Fibroblast of lung (primary cell): Measurements from ENCODE around the gene ADCY5. TPM values are rescaled to one million over a fixed set of nuclear protein-coding genes. Genes with fewer than 3 reads are reported as not detected.

Experiments
- DNase-seq, 2 donors: peaks; one replicate each; pipeline versions ENCODE4 v3.0.0 to v3.0.0-alpha.2; 2010; ENCODE audit warnings: low read depth in 2 of 2
- H2AFZ ChIP-seq: 2 replicates; pipeline ENCODE4 v1.5.1; 2012; ENCODE audit warnings: low read length, control low read depth, inconsistent platforms
- H3K27ac ChIP-seq: 2 replicates; pipeline ENCODE4 v1.5.1; 2011; ENCODE audit warnings: low read length, control low read depth; ENCODE audit not compliant: insufficient read depth
- H3K27me3 ChIP-seq: 2 replicates; pipeline ENCODE4 v1.5.1; 2011; ENCODE audit warnings: mild to moderate bottlenecking, low read length; ENCODE audit not compliant: control insufficient read depth, insufficient read depth
- H3K36me3 ChIP-seq: 2 replicates; pipeline ENCODE4 v1.5.1; 2011; ENCODE audit warnings: low read length; ENCODE audit not compliant: control insufficient read depth, insufficient read depth
- H3K4me1 ChIP-seq: 2 replicates; pipeline ENCODE4 v1.5.1; 2011; ENCODE audit warnings: low read length; ENCODE audit not compliant: control insufficient read depth, insufficient read depth; ENCODE audit errors: extremely low read depth
- H3K4me2 ChIP-seq: 2 replicates; pipeline ENCODE4 v1.5.1; 2011; ENCODE audit warnings: low read length, control low read depth; ENCODE audit not compliant: insufficient read depth; ENCODE audit errors: extremely low read depth
- H3K4me3 ChIP-seq, 4 experiments: fragments of 200-600 bp in 1 of 4; sonication (generic) in 1 of 4; replicated peaks in 1 of 4; 2 replicates each; pipeline ENCODE4 v1.5.1; 2011 to 2016; ENCODE audit warnings: low read length in 4 of 4, low read depth in 3 of 4, mild to moderate bottlenecking in 3 of 4, control low read depth in 2 of 4, inconsistent platforms in 1 of 4, mixed read lengths in 1 of 4; ENCODE audit not compliant: insufficient read depth in 1 of 4; ENCODE audit errors: control extremely low read depth in 1 of 4
- H3K79me2 ChIP-seq: 2 replicates; pipeline ENCODE4 v1.5.1; 2012; ENCODE audit warnings: mild to moderate bottlenecking, low read length, inconsistent platforms; ENCODE audit not compliant: control insufficient read depth, insufficient read depth
- H3K9ac ChIP-seq: 2 replicates; pipeline ENCODE4 v1.5.1; 2011; ENCODE audit warnings: mild to moderate bottlenecking, low read length, control low read depth; ENCODE audit not compliant: insufficient read depth
- H3K9me3 ChIP-seq: 2 replicates; pipeline ENCODE4 v1.5.1; 2012; ENCODE audit warnings: low read depth, low read length; ENCODE audit not compliant: control insufficient read depth, insufficient read depth
- H4K20me1 ChIP-seq: 2 replicates; pipeline ENCODE4 v1.5.1; 2011; ENCODE audit warnings: low read length; ENCODE audit not compliant: control insufficient read depth, insufficient read depth; ENCODE audit errors: extremely low read depth
- EZH2 ChIP-seq: IDR thresholded peaks from 2 replicates; pipeline ENCODE4 v1.5.1; 2012; ENCODE audit warnings: low read length, control low read depth, mild to moderate bottlenecking; ENCODE audit errors: missing control alignments
- polyA plus RNA-seq, 2 donors: library from polyadenylated mRNA; depleted of rRNA in 1 of 2; stranded (reverse) in 1 of 2; unstranded in 1 of 2; fragments of >200 nt; gene quantifications; 2 replicates each; pipeline ENCODE4 v1.2.1, GENCODE V29; 2011 to 2012; ENCODE audit warnings: missing spikeins in 1 of 2
- total RNA-seq: library from RNA; depleted of rRNA; stranded (reverse); fragments of >200 nt; gene quantifications from 2 replicates; pipeline ENCODE4 v1.2.1, GENCODE V29; 2014
- TF ChIP-seq, protein P1 (sequence below), 2 donors: IDR thresholded peaks in 1 of 2; conservative IDR thresholded peaks in 1 of 2; 1 replicate in 1 of 2; 2 replicates in 1 of 2; pipeline ENCODE4 v1.5.1; 2011 to 2012; ENCODE audit warnings: low read length in 2 of 2, control low read depth in 1 of 2, inconsistent platforms in 1 of 2, low read depth in 1 of 2, mild to moderate bottlenecking in 1 of 2

The ADCY5 gene
- total and polyA plus RNA-seq, 2 donors (not counting 1 experiment from before 2014, with no cell fraction given): 0.11 to 0.50 TPM

DNA sequence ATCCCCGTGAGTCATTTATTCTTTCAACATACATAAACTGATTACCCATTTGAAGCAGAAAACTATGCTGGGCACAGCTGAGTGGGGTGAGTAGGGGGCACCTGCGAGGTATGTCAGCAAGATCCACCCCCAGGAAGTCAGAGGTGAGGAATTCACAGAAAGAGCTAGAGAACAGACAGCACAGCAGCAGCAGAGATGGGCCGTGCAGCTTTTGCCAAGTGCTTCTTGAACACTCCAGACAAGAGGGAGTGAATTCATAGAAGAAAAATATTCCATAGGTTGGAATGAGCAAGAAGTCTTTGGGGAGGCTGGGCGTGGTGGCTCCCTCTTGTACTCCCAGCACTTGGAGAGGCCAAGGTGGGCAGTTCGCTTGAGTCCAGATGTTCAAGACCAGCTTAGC, 9.4 kb upstream of the ADCY5 start:
- no peak for DNase-seq
- H3K27me3 ChIP-seq: peaks cover 16% of the 10 kb centered on the region
- H3K4me2 ChIP-seq: no peak overlapping the region
- no peaks in the 10 kb centered on the region for H3K79me2 ChIP-seq
- no peaks in the 10 kb centered on the region for H3K36me3 ChIP-seq
- no peak overlapping the region for H3K27ac ChIP-seq
- no peak overlapping the region for H3K9ac ChIP-seq
- H3K4me3 ChIP-seq: no peak overlapping the region
- no peaks in the 10 kb centered on the region for H3K4me1 ChIP-seq
- TF ChIP-seq, protein P1, sequence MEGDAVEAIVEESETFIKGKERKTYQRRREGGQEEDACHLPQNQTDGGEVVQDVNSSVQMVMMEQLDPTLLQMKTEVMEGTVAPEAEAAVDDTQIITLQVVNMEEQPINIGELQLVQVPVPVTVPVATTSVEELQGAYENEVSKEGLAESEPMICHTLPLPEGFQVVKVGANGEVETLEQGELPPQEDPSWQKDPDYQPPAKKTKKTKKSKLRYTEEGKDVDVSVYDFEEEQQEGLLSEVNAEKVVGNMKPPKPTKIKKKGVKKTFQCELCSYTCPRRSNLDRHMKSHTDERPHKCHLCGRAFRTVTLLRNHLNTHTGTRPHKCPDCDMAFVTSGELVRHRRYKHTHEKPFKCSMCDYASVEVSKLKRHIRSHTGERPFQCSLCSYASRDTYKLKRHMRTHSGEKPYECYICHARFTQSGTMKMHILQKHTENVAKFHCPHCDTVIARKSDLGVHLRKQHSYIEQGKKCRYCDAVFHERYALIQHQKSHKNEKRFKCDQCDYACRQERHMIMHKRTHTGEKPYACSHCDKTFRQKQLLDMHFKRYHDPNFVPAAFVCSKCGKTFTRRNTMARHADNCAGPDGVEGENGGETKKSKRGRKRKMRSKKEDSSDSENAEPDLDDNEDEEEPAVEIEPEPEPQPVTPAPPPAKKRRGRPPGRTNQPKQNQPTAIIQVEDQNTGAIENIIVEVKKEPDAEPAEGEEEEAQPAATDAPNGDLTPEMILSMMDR (conservative IDR thresholded peaks at IDR 0.05 in 1 of 2, IDR thresholded peaks at IDR 0.05 in 1 of 2; ENCODE audit: low read depth in 1 of 2, low read length in 2 of 2): no peak
- no peak for TF ChIP-seq EZH2
- no peaks in the 10 kb centered on the region for H4K20me1 ChIP-seq
- H2AFZ ChIP-seq: no peak overlapping the region
- no peaks in the 10 kb centered on the region for H3K9me3 ChIP-seq

DNA sequence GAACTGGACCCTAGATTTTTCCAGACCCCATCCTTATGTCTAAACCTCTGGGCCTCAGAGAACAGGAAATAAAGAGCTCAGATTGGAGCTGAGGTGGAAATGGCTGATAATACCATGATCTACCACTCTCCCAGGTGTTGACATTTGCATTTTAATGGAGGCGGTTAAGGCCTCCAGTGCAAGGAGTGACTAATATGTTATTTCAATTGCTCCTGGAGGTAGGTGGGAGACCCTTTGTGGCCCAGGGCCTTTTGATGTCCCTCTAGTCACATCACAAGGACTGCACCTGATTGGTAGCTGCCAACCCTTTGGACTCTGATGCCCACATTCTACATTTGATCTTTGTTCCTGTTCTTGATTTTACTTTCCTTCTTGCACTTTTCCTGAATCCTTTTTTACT, 9.0 kb upstream of the ADCY5 start:
- Histone ChIP-seq H2AFZ (no peak overlapping the region), H3K27me3 (peaks cover 16% of the 10 kb centered on the region)

DNA sequence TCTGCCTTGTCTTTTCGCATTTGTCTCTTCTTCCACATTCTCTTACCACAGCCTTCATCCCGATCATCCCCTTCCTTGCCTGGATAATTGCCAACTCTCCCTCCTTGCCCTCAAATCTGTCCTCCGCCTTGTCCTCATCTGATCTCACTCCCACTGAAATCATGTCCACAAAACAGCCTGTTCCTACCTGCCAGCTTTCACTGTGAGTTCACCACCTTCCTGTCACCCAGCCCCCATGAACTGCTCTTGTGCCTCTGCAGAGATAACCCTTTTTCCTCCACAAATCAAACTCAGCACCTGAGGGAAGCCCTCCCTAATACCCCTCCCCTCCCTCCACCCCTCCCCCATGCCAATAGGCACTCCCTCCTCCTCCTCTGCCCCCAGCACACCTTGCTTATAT, 4.8 kb upstream of the ADCY5 start:
- Histone ChIP-seq H3K36me3 (no peaks in the 10 kb centered on the region), H3K79me2 (no peaks in the 10 kb centered on the region), H2AFZ (no peak overlapping the region), H3K27ac (no peak overlapping the region), H3K9me3 (no peaks in the 10 kb centered on the region), H3K4me2 (no peak overlapping the region), H3K27me3 (peaks cover 21% of the 10 kb centered on the region), H3K4me1 (no peaks in the 10 kb centered on the region), H4K20me1 (no peaks in the 10 kb centered on the region), H3K9ac (no peak overlapping the region), H3K4me3 (no peak overlapping the region)
- TF ChIP-seq, protein P1 (conservative IDR thresholded peaks at IDR 0.05 in 1 of 2, IDR thresholded peaks at IDR 0.05 in 1 of 2; ENCODE audit: low read depth in 1 of 2, low read length in 2 of 2): no peak
- TF ChIP-seq EZH2: no peak
- no peak for DNase-seq

More for the DNA sequence above, 9.0 kb upstream of the ADCY5 start:
- Histone ChIP-seq H3K9me3 (no peaks in the 10 kb centered on the region), H3K36me3 (no peaks in the 10 kb centered on the region), H3K4me3 (no peak overlapping the region), H3K9ac (no peak overlapping the region), H3K4me2 (no peak overlapping the region), H4K20me1 (no peaks in the 10 kb centered on the region), H3K79me2 (no peaks in the 10 kb centered on the region), H3K4me1 (no peaks in the 10 kb centered on the region), H3K27ac (no peak overlapping the region)
- DNase-seq: no peak
- TF ChIP-seq EZH2: no peak
